Measurements from ENCODE around the gene SSR1. TPM values are rescaled to one million over a fixed set of nuclear protein-coding genes. Genes with fewer than 3 reads are reported as not detected.

SSR1 gene
- total RNA-seq, 2 experiments from 2014 or later: 31.6 to 138 TPM

DNA sequence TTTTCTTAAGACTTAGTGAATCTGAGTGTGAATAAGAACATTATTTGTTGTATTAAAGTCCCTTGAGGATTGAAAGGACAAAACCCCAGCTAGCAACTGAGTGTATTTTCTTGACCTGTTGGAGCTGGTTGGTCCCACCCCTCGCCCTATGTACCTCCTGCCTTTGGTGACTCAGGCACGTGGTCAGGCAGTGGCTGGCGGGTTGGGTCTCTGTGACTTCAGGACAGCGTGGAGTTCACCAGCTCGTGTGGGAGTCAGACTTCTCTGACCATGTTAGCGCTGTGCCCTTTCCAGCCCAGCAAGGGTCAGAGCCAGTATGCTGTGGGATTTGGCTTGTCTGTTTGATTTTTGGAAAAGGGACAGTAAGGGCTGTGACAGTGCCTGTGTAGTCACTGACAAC lies 93.7 kb downstream of the SSR1 start:
- Histone ChIP-seq H3K27ac (ENCODE audit: low read depth, low read length, poor library complexity, severe bottlenecking) (no peak overlapping the region), H3K9me2 (ENCODE audit: insufficient read depth, low read length) (no peaks in the 10 kb centered on the region), H3K36me3 (ENCODE audit: insufficient read depth, low read length) (no peaks in the 10 kb centered on the region), H3K4me1 (ENCODE audit: insufficient read depth, low read length, poor library complexity, severe bottlenecking) (no peaks in the 10 kb centered on the region), H3K4me2 (ENCODE audit: low read length) (no peak overlapping the region), H3K79me2 (ENCODE audit: insufficient read depth, low read depth, low read length) (no peaks in the 10 kb centered on the region), H4K20me1 (ENCODE audit: insufficient read depth, low read length) (no peaks in the 10 kb centered on the region), H3K9me3 (ENCODE audit: low read length) (no peaks in the 10 kb centered on the region), H2AFZ (ENCODE audit: low read length) (no peak overlapping the region), H3K4me3 (ENCODE audit: low read depth, low read length, poor library complexity, severe bottlenecking) (no peak overlapping the region)
- no TSS peak for BruUV-seq (replicated peaks)
- DNase-seq (ENCODE audit: low spot score): no peak
- CTCF ChIA-PET (ENCODE audit: unreplicated experiment): no interaction called here
- TF ChIP-seq, protein P1, sequence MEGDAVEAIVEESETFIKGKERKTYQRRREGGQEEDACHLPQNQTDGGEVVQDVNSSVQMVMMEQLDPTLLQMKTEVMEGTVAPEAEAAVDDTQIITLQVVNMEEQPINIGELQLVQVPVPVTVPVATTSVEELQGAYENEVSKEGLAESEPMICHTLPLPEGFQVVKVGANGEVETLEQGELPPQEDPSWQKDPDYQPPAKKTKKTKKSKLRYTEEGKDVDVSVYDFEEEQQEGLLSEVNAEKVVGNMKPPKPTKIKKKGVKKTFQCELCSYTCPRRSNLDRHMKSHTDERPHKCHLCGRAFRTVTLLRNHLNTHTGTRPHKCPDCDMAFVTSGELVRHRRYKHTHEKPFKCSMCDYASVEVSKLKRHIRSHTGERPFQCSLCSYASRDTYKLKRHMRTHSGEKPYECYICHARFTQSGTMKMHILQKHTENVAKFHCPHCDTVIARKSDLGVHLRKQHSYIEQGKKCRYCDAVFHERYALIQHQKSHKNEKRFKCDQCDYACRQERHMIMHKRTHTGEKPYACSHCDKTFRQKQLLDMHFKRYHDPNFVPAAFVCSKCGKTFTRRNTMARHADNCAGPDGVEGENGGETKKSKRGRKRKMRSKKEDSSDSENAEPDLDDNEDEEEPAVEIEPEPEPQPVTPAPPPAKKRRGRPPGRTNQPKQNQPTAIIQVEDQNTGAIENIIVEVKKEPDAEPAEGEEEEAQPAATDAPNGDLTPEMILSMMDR (conservative IDR thresholded peaks at IDR 0.05; ENCODE audit: low read length): no peak
- TF ChIP-seq EZH2phosphoT487 (IDR thresholded peaks at IDR 0.05; ENCODE audit: borderline replicate concordance, low read depth, low read length): no peak
- POLR2A ChIA-PET: interaction anchor here (0.6 kb wide), 1 partner anchor 346 kb away, joined by 3 read pairs; no protein-coding TSS in a partner anchor
- intact Hi-C loops (cut with micrococcal nuclease; ENCODE audit: unreplicated experiment): no loop called here

DNA sequence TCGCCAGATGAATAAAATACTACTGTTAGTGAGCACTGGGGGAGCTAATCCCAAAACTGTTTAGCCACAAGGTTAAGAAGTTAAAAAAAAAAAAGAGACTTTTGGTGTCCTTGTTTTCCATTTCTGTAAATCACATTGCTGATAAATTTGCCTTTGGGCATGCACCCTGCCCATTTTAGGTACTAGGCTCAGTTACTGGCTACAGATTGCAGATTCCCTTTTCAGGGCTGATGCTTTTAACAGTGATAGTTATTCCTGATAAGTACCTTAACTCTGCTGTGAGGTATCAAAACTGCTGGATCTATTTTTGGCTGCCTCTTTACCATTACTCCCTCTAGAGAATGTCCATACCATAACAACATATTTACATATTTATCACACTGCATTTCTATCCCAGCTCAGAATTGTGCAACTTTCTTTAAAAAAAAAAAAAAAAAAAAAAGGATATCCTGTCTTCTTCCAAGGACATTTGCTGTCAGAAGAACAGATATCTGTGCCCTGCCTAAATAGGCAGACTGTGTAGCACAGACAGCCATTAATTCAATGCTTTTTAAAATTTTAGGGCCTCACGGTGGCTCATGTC lies 94.5 kb downstream of the SSR1 start:
- no TSS peak for BruUV-seq (replicated peaks)
- ChIA-PET POLR2A (interaction anchor here (0.6 to 1.0 kb wide), 5 partner anchors 90 to 1735 kb away, joined by 3 to 5 read pairs (median 4); no protein-coding TSS in a partner anchor), CTCF (ENCODE audit: unreplicated experiment) (no interaction called here)
- no peaks in the 10 kb centered on the region for H3K79me2 ChIP-seq (ENCODE audit: insufficient read depth, low read depth, low read length)
- no peak overlapping the region for H2AFZ ChIP-seq (ENCODE audit: low read length)
- no peaks in the 10 kb centered on the region for H3K9me2 ChIP-seq (ENCODE audit: insufficient read depth, low read length)
- no peaks in the 10 kb centered on the region for H3K9me3 ChIP-seq (ENCODE audit: low read length)
- H3K4me1 ChIP-seq (ENCODE audit: insufficient read depth, low read length, poor library complexity, severe bottlenecking): no peaks in the 10 kb centered on the region
- H3K4me2 ChIP-seq (ENCODE audit: low read length): no peak overlapping the region
- no peak overlapping the region for H3K27ac ChIP-seq (ENCODE audit: low read depth, low read length, poor library complexity, severe bottlenecking)
- no peaks in the 10 kb centered on the region for H3K36me3 ChIP-seq (ENCODE audit: insufficient read depth, low read length)
- no peak overlapping the region for H3K4me3 ChIP-seq (ENCODE audit: low read depth, low read length, poor library complexity, severe bottlenecking)
- no peak for DNase-seq (ENCODE audit: low spot score)
- TF ChIP-seq, protein P1 (conservative IDR thresholded peaks at IDR 0.05; ENCODE audit: low read length): no peak
- TF ChIP-seq EZH2phosphoT487 (IDR thresholded peaks at IDR 0.05; ENCODE audit: borderline replicate concordance, low read depth, low read length): no peak
- intact Hi-C loops (cut with micrococcal nuclease; ENCODE audit: unreplicated experiment): no loop called here
- no peaks in the 10 kb centered on the region for H4K20me1 ChIP-seq (ENCODE audit: insufficient read depth, low read length)

Other genes starting within 250 kb of the SSR1 start
- 3.4 and 4.4 TPM in 2 replicates for gene RREB1, start 205.2 kb downstream of the SSR1 start, total RNA-seq (2014; rRNA removed; shearing (Covaris generic))
- 5.5 and 7.1 TPM in 2 replicates for gene RREB1, start 205.2 kb downstream of the SSR1 start, total RNA-seq (2022)
- 0.44 and 1.1 TPM in 2 replicates for gene CAGE1, start 76.5 kb upstream of the SSR1 start, total RNA-seq (2014; rRNA removed; shearing (Covaris generic))
- 0.27 and 0.55 TPM in 2 replicates for gene CAGE1, start 76.5 kb upstream of the SSR1 start, total RNA-seq (2022)
- 55.0 and 85.0 TPM in 2 replicates for gene RIOK1, start 76.6 kb upstream of the SSR1 start, total RNA-seq (2014; rRNA removed; shearing (Covaris generic))
- gene RIOK1, start 76.6 kb upstream of the SSR1 start, total RNA-seq (2022): 35.2 and 43.6 TPM in 2 replicates
- gene DSP, start 228.5 kb upstream of the SSR1 start, total RNA-seq (2014; rRNA removed; shearing (Covaris generic)): not detected in 2 replicates
- gene DSP, start 228.5 kb upstream of the SSR1 start, total RNA-seq (2022): 0.06 TPM in 2 replicates

All from OCI-LY7 (cell line).